Calu3 (cell line): ENCODE data around the gene STAG1. TPM values are rescaled to one million over a fixed set of nuclear protein-coding genes. Genes with fewer than 3 reads are reported as not detected.

ENCODE experiments used
- BruUV-seq: library from RNA; stranded (reverse); fragments of 400-500 nt; replicated peaks from 2 replicates; lab custom pipeline; 2021; lab: Mats Ljungman, UMichigan
- CTCF ChIA-PET: fragments of 300-600 bp; sonication (Branson Sonifier 250); formaldehyde crosslinking; loops from one replicate; lab custom pipeline; 2022; ENCODE audit warnings: antibody characterized with exemption; lab: Charles Lee
- DNase-seq: peaks from one replicate; pipeline ENCODE4 v3.0.0; 2022
- H3K27ac Mint-ChIP-seq: one replicate; pipeline ENCODE4 v1.8.0; 2022; ENCODE audit warnings: mixed read lengths; ENCODE audit not compliant: unreplicated experiment
- H3K27me3 Mint-ChIP-seq: one replicate; pipeline ENCODE4 v1.8.0; 2022; ENCODE audit warnings: mixed read lengths; ENCODE audit not compliant: unreplicated experiment
- H3K36me3 Mint-ChIP-seq: one replicate; pipeline ENCODE4 v1.8.0; 2022; ENCODE audit warnings: mild to moderate bottlenecking, moderate library complexity, mixed read lengths; ENCODE audit not compliant: insufficient read depth, unreplicated experiment
- H3K4me1 Mint-ChIP-seq: one replicate; pipeline ENCODE4 v1.8.0; 2022; ENCODE audit warnings: mild to moderate bottlenecking, low read depth, mixed read lengths; ENCODE audit not compliant: unreplicated experiment
- H3K4me3 Mint-ChIP-seq: one replicate; pipeline ENCODE4 v1.8.0; 2022; ENCODE audit warnings: mild to moderate bottlenecking, low read depth, moderate library complexity, mixed read lengths; ENCODE audit not compliant: unreplicated experiment
- H3K9me3 Mint-ChIP-seq: one replicate; pipeline ENCODE4 v1.8.0; 2022; ENCODE audit warnings: low read depth, mixed read lengths; ENCODE audit not compliant: unreplicated experiment
- CTCF ChIP-seq: fragments of 200-600 bp; IDR thresholded peaks from one replicate; pipeline ENCODE4 v1.8.0; 2022; ENCODE audit warnings: antibody characterized with exemption; ENCODE audit not compliant: unreplicated experiment
- intact Hi-C: fragments of 100-400 bp; cut with micrococcal nuclease; formaldehyde crosslinking; loops from one replicate; pipeline ENCODE4 v1.10.0; 2022; ENCODE audit not compliant: unreplicated experiment
- total RNA-seq: library from RNA; stranded (reverse); gene quantifications from 2 replicates; pipeline ENCODE4 v1.2.3, GENCODE V29; 2022

The STAG1 gene
- total RNA-seq, 1 experiment from 2014 or later = 39.3 TPM

- no peak for TF ChIP-seq CTCF
- no peak for DNase-seq
- no TSS peak for BruUV-seq
- CTCF ChIA-PET = no interaction called here
- Mint-ChIP-seq H3K27me3 (no peaks in the 10 kb centered on the region), H3K9me3 (peaks cover 6% of the 10 kb centered on the region), H3K4me1 (peaks cover 13% of the 10 kb centered on the region), H3K36me3 (no peaks in the 10 kb centered on the region), H3K4me3 (no peak overlapping the region), H3K27ac (no peak overlapping the region)
- intact Hi-C loops = no loop called here
These were observed 113.1 kb downstream of the STAG1 start for GRCh38 chr3:136639069-136639468.

DNA sequence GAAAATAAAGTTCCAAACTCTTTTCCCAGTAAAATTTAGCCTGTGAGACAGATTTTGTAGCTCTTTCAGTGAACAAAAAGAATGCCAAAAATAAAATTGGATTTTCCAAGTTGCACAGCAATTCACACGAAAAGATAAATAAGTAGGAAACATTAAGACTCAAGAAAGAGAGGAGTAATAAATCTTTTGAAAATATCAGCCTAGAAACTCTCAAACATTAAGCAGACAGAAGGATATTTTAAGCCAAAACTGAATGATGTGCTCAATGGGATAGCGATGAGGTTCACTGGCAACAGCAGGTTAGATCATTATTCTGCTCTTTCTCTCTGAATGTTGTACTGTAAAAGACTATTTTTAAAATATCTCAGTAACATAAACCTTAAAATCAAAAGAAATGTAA lies 115.0 kb downstream of the STAG1 start:
- intact Hi-C loops = no loop called here
- Mint-ChIP-seq H3K27ac (no peak overlapping the region), H3K36me3 (no peaks in the 10 kb centered on the region), H3K4me1 (peaks cover 27% of the 10 kb centered on the region), H3K27me3 (no peaks in the 10 kb centered on the region), H3K4me3 (no peak overlapping the region), H3K9me3 (peaks cover 6% of the 10 kb centered on the region)
- CTCF ChIA-PET = interaction anchor here (0.6 to 1.2 kb wide), 3 partner anchors 8 to 115 kb away, joined by 3 to 4 read pairs (median 4); partner anchors contain the start of gene STAG1
- TF ChIP-seq CTCF = no peak
- no TSS peak for BruUV-seq
- no peak for DNase-seq

GRCh38 chr3:136634821-136635220 lies 117.4 kb downstream of the STAG1 start:
- Mint-ChIP-seq H3K27me3 (no peaks in the 10 kb centered on the region), H3K36me3 (no peaks in the 10 kb centered on the region), H3K27ac (no peak overlapping the region), H3K4me3 (no peak overlapping the region), H3K9me3 (peaks cover 6% of the 10 kb centered on the region), H3K4me1 (peaks cover 41% of the 10 kb centered on the region)
- DNase-seq = no peak
- intact Hi-C loops = no loop called here
- CTCF ChIA-PET = interaction anchor here (1.1 to 1.3 kb wide), 2 partner anchors 10 to 14 kb away, joined by 3 to 8 read pairs; no protein-coding TSS in a partner anchor
- no peak for TF ChIP-seq CTCF
- BruUV-seq = no TSS peak

DNA sequence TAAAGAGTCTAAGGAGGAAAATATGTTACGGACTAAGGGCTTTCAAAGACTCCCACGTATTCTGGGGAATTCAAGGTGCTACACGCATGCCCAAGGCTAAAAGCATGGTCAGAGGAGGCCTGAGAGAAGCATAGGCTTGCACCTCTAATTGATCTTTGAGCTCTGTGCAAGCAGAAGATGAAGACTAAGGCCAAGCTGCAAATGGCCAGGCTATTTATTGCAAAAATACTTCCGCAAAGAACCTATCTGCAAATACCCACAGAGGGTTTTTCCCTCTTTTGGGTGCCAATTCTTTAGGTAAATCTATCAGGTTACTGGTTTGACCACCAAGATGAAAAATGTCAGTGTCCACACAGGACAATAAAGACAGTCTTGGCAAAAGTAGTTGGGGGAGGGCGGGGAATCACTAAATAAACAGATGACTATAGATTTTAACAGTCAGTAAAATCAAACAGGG lies 119.5 kb downstream of the STAG1 start:
- intact Hi-C loops = loop anchor here (1.0 kb wide), 1 partner anchor 7 kb away; no protein-coding TSS in a partner anchor
- Mint-ChIP-seq H3K27me3 (no peaks in the 10 kb centered on the region), H3K27ac (peak overlapping the region; percentile 37), H3K4me1 (peaks cover 52% of the 10 kb centered on the region), H3K4me3 (peak overlapping the region; percentile 3), H3K9me3 (peaks cover 15% of the 10 kb centered on the region), H3K36me3 (peaks cover 5% of the 10 kb centered on the region)
- no peak for TF ChIP-seq CTCF
- no TSS peak for BruUV-seq
- CTCF ChIA-PET = interaction anchor here (0.5 to 1.7 kb wide), 2 partner anchors 17 to 120 kb away, joined by 3 to 6 read pairs; partner anchors contain the start of gene STAG1
- DNase-seq = peak; percentile 67
